OCI-LY1 (cell line): ENCODE data around the gene ASB10.

Experiments
- H2AFZ ChIP-seq: fragments of 200-600 bp; sonication (generic), shearing (Covaris generic); 2 replicates; pipeline ENCODE4 v1.6.0; 2014; ENCODE audit warnings: antibody characterized with exemption, mild to moderate bottlenecking, low read length
- H3F3A ChIP-seq: fragments of 200-600 bp; sonication (generic), shearing (Covaris generic); 2 replicates; pipeline ENCODE4 v1.6.0; 2014; ENCODE audit warnings: mild to moderate bottlenecking, antibody characterized with exemption, low read length, moderate library complexity; ENCODE audit not compliant: insufficient read depth
- H3K27ac ChIP-seq: fragments of 200-600 bp; sonication (generic); 2 replicates; pipeline ENCODE4 v1.5.1; 2014; ENCODE audit warnings: low read length, mixed run types, mild to moderate bottlenecking, low read depth; ENCODE audit not compliant: poor library complexity, severe bottlenecking
- H3K27me3 ChIP-seq: fragments of 200-600 bp; sonication (generic); 2 replicates; pipeline ENCODE4 v1.6.0; 2014; ENCODE audit warnings: antibody characterized with exemption, mild to moderate bottlenecking, low read length, moderate library complexity; ENCODE audit not compliant: insufficient read depth
- H3K36me3 ChIP-seq: fragments of 200-600 bp; sonication (generic); 2 replicates; pipeline ENCODE4 v1.6.1; 2014; ENCODE audit warnings: mild to moderate bottlenecking, antibody characterized with exemption, low read length, moderate library complexity, mixed read lengths; ENCODE audit not compliant: insufficient read depth
- H3K4me1 ChIP-seq: fragments of 200-600 bp; sonication (generic); 2 replicates; pipeline ENCODE4 v1.5.1; 2014; ENCODE audit warnings: mild to moderate bottlenecking, low read length, moderate library complexity; ENCODE audit not compliant: insufficient read depth, severe bottlenecking
- H3K4me2 ChIP-seq: fragments of 200-600 bp; sonication (generic), shearing (Covaris generic); 2 replicates; pipeline ENCODE4 v1.6.1; 2014; ENCODE audit warnings: low read length
- H3K4me3 ChIP-seq: fragments of 200-600 bp; sonication (generic); 2 replicates; pipeline ENCODE4 v1.5.1; 2014; ENCODE audit warnings: low read length, low read depth, mild to moderate bottlenecking, mixed read lengths; ENCODE audit not compliant: poor library complexity, severe bottlenecking
- H3K79me2 ChIP-seq: fragments of 200-600 bp; shearing (Covaris generic); 2 replicates; pipeline ENCODE4 v1.6.1; 2016; ENCODE audit warnings: mixed run types, low read length, mixed read lengths; ENCODE audit not compliant: insufficient read depth
- H3K9ac ChIP-seq: fragments of 200-600 bp; sonication (generic), shearing (Covaris generic); 2 replicates; pipeline ENCODE4 v1.6.1; 2014; ENCODE audit warnings: mild to moderate bottlenecking, low read length, mixed read lengths
- H3K9me2 ChIP-seq: fragments of 200-600 bp; sonication (generic), shearing (Covaris generic); 2 replicates; pipeline ENCODE4 v1.6.1; 2014; ENCODE audit warnings: low read depth, mild to moderate bottlenecking, low read length, mixed read lengths
- H3K9me3 ChIP-seq: fragments of 200-600 bp; shearing (Covaris generic); 2 replicates; pipeline ENCODE4 v1.6.1; 2014; ENCODE audit warnings: low read length, mixed read lengths
- H4K20me1 ChIP-seq: fragments of 200-600 bp; sonication (generic), shearing (Covaris generic); 2 replicates; pipeline ENCODE4 v1.6.0; 2016; ENCODE audit warnings: mild to moderate bottlenecking, low read length; ENCODE audit not compliant: insufficient read depth
- CTCF ChIP-seq: fragments of 200-600 bp; sonication (generic), shearing (Covaris generic); IDR thresholded peaks from 2 replicates; pipeline ENCODE4 v1.5.1; 2017; ENCODE audit warnings: mild to moderate bottlenecking, antibody characterized with exemption, low read length, moderate library complexity, mixed read lengths
- EZH2 ChIP-seq: fragments of 200-600 bp; sonication (generic), shearing (Covaris generic); IDR thresholded peaks from 2 replicates; pipeline ENCODE4 v1.8.0; 2017; ENCODE audit warnings: borderline replicate concordance, mixed run types, mild to moderate bottlenecking, antibody characterized with exemption, low read length, moderate library complexity, mixed read lengths

ASB10 gene, protein sequence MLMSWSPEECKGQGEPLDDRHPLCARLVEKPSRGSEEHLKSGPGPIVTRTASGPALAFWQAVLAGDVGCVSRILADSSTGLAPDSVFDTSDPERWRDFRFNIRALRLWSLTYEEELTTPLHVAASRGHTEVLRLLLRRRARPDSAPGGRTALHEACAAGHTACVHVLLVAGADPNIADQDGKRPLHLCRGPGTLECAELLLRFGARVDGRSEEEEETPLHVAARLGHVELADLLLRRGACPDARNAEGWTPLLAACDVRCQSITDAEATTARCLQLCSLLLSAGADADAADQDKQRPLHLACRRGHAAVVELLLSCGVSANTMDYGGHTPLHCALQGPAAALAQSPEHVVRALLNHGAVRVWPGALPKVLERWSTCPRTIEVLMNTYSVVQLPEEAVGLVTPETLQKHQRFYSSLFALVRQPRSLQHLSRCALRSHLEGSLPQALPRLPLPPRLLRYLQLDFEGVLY

DNA sequence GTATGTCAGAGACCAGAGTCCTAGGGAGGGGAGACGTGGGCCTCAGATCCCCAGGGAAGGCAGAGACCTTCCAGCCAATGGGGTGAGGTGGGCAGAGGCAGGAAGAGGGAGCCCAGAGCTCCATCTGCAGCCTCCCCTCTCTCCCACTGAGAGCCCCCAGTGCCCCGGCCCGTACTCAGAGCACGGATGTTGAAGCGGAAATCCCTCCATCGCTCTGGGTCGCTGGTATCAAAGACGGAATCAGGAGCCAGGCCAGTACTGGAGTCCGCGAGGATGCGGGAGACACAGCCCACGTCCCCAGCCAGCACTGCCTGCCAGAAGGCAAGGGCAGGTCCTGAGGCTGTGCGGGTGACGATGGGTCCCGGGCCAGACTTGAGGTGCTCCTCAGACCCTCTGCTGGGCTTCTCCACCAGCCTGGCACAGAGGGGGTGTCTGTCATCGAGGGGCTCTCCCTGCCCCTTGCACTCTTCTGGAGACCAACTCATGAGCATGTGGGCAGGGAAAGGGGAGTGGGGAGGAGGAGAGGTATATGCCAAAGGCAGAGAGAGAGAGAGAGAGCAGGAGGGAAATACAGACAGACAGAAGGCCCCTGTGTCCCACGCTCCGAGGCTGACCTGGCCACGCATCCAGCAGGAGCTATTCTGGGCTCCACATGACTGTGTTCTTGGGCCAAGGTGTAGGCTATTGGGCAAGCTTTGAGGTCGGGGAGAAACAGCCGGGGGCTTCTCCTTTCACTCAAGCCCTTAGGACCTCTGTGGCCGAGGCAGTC is at the start of gene ASB10:
TSS of gene ASB10 (minus strand) at position 611 of the 769 bp plus-strand sequence. CDS start at position 491, 120 bp downstream.
- Histone ChIP-seq H2AFZ (no peak within 1 kb of the TSS), H3K9me2 (no peaks in the 10 kb centered on the region), H3K4me1 (no peaks in the 10 kb centered on the region), H3F3A (no peaks in the 10 kb centered on the region), H3K79me2 (no peaks in the 10 kb centered on the region), H4K20me1 (no peaks in the 10 kb centered on the region), H3K36me3 (no peaks in the 10 kb centered on the region), H3K4me2 (no peak within 1 kb of the TSS), H3K4me3 (no peak within 1 kb of the TSS), H3K9me3 (no peaks in the 10 kb centered on the region), H3K9ac (no peak within 1 kb of the TSS), H3K27ac (no peak within 1 kb of the TSS), H3K27me3 (peaks cover 32% of the 10 kb centered on the region; the same call in 1 of the 2 replicates)
- TF ChIP-seq CTCF: no peak
- TF ChIP-seq EZH2: no peak

DNA sequence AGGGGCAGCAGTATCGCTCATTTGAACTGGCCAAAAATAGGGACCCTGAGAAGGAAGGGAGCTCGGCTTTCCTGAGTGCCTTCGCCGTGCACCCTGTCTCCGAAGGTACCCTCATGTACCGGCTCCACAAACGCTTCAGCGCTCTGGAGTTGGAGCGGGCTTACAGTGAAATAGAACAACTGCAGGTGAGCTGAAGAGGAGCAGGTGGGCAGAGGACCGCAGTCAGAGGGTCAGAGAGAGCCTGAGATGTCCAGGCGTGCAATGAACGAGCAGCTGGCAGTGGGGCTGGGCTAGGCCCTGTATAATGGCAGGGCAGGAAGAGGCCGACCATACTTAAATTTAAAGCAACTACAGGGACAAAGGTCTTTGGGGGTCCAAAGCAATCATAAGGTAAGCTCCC is 49.4 kb upstream of the ASB10 start:
- H3K27me3 ChIP-seq: no peaks in the 10 kb centered on the region
- no peak overlapping the region for H3K27ac ChIP-seq
- no peak for TF ChIP-seq EZH2
- TF ChIP-seq CTCF: no peak
- H4K20me1 ChIP-seq: no peaks in the 10 kb centered on the region
- H3K4me3 ChIP-seq: no peak overlapping the region
- no peak overlapping the region for H2AFZ ChIP-seq
- peaks cover 18% of the 10 kb centered on the region for H3K4me1 ChIP-seq
- H3K9ac ChIP-seq: no peak overlapping the region
- H3K9me3 ChIP-seq: no peaks in the 10 kb centered on the region
- peaks cover 60% of the 10 kb centered on the region for H3K36me3 ChIP-seq
- no peak overlapping the region for H3K4me2 ChIP-seq
- H3K9me2 ChIP-seq: no peaks in the 10 kb centered on the region
- H3K79me2 ChIP-seq: peaks cover 11% of the 10 kb centered on the region; the same call in 1 of the 2 replicates
- H3F3A ChIP-seq: no peaks in the 10 kb centered on the region

DNA sequence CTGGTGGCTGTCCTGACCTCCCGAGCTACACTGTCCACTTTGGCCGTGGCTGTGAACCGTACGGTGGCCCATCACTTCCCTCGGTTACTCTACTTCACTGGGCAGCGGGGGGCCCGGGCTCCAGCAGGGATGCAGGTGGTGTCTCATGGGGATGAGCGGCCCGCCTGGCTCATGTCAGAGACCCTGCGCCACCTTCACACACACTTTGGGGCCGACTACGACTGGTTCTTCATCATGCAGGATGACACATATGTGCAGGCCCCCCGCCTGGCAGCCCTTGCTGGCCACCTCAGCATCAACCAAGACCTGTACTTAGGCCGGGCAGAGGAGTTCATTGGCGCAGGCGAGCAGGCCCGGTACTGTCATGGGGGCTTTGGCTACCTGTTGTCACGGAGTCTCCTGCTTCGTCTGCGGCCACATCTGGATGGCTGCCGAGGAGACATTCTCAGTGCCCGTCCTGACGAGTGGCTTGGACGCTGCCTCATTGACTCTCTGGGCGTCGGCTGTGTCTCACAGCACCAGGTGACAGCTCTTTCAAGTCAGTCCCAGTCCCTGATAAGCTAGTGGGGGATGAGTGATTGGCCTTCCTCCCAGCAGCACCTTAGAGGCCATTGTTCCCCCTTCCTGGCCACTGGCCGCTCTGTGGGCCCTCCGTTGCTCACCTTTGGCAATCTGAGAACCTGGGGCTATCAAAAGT is 48.2 kb upstream of the ASB10 start:
- peaks cover 11% of the 10 kb centered on the region; the same call in 1 of the 2 replicates for H3K79me2 ChIP-seq
- TF ChIP-seq EZH2 (no peak), CTCF (no peak)
- H3K4me1 ChIP-seq: peaks cover 21% of the 10 kb centered on the region
- no peak overlapping the region for H2AFZ ChIP-seq
- no peaks in the 10 kb centered on the region for H3F3A ChIP-seq
- H3K4me2 ChIP-seq: no peak overlapping the region
- peaks cover 60% of the 10 kb centered on the region for H3K36me3 ChIP-seq
- no peaks in the 10 kb centered on the region for H3K9me2 ChIP-seq
- H3K4me3 ChIP-seq: no peak overlapping the region
- H4K20me1 ChIP-seq: no peaks in the 10 kb centered on the region
- H3K27ac ChIP-seq: no peak overlapping the region
- no peak overlapping the region for H3K9ac ChIP-seq
- no peaks in the 10 kb centered on the region for H3K27me3 ChIP-seq
- H3K9me3 ChIP-seq: no peaks in the 10 kb centered on the region
